SU-DHL-6 (cell line): ENCODE results near the gene ANGPTL5.

Experiments
- H2AFZ ChIP-seq: fragments of 200-600 bp; sonication (generic); 2 replicates; pipeline ENCODE4 v1.6.1; 2014; ENCODE audit warnings: low read depth, mild to moderate bottlenecking, moderate library complexity, mixed read lengths, antibody characterized with exemption, low read length; ENCODE audit not compliant: severe bottlenecking
- H3F3A ChIP-seq: fragments of 200-600 bp; shearing (Covaris generic); 2 replicates; pipeline ENCODE4 v1.6.0; 2016; ENCODE audit warnings: antibody characterized with exemption, mild to moderate bottlenecking; ENCODE audit not compliant: insufficient read depth
- H3K27ac ChIP-seq: fragments of 200-600 bp; sonication (generic); 2 replicates; pipeline ENCODE4 v1.5.1; 2016; ENCODE audit warnings: low read depth, mild to moderate bottlenecking, low read length, moderate library complexity, mixed read lengths
- H3K27me3 ChIP-seq: fragments of 200-600 bp; sonication (generic), shearing (Covaris generic); 2 replicates; pipeline ENCODE4 v1.6.0; 2014; ENCODE audit warnings: mild to moderate bottlenecking, low read length
- H3K36me3 ChIP-seq: fragments of 200-600 bp; sonication (generic); 2 replicates; pipeline ENCODE4 v1.6.1; 2014; ENCODE audit warnings: mild to moderate bottlenecking, low read length, mixed read lengths
- H3K4me2 ChIP-seq: fragments of 300-600, 200-600 bp; shearing (Covaris generic), sonication (generic); 2 replicates; pipeline ENCODE4 v1.6.0; 2014; ENCODE audit warnings: low read length, low read depth, mild to moderate bottlenecking; ENCODE audit not compliant: poor library complexity, severe bottlenecking
- H3K4me3 ChIP-seq: fragments of 200-600 bp; sonication (generic); 2 replicates; pipeline ENCODE4 v1.5.1; 2014; ENCODE audit warnings: antibody characterized with exemption, low read length, mild to moderate bottlenecking, mixed read lengths; ENCODE audit not compliant: insufficient read depth, poor library complexity, severe bottlenecking
- H3K79me2 ChIP-seq: fragments of 200-600 bp; sonication (generic); 2 replicates; pipeline ENCODE4 v1.6.1; 2014; ENCODE audit warnings: mild to moderate bottlenecking, low read length, moderate library complexity; ENCODE audit not compliant: insufficient read depth
- H3K9ac ChIP-seq: fragments of 200-600 bp; sonication (generic); 2 replicates; pipeline ENCODE4 v1.7.0; 2014; ENCODE audit warnings: mild to moderate bottlenecking, low read length
- H3K9me2 ChIP-seq: fragments of 200-600 bp; sonication (generic); replicated peaks from 2 replicates; pipeline ENCODE4 v1.6.1; 2014; ENCODE audit warnings: low read length; ENCODE audit not compliant: insufficient read depth
- H3K9me3 ChIP-seq: fragments of 200-600 bp; sonication (generic); 2 replicates; pipeline ENCODE4 v1.6.1; 2014; ENCODE audit warnings: low read length, mixed read lengths; ENCODE audit not compliant: insufficient read depth
- H4K20me1 ChIP-seq: fragments of 200-600 bp; sonication (generic); 2 replicates; pipeline ENCODE4 v1.6.1; 2014; ENCODE audit warnings: low read depth, mild to moderate bottlenecking, antibody characterized with exemption, low read length, moderate library complexity, mixed read lengths
- EZH2phosphoT487 ChIP-seq: fragments of 200-600 bp; sonication (generic), shearing (Covaris generic); conservative IDR thresholded peaks from 2 replicates; pipeline ENCODE4 v1.6.1; 2018; ENCODE audit warnings: mild to moderate bottlenecking, antibody characterized with exemption, low read length, moderate library complexity, mixed read lengths
- TF ChIP-seq, protein P1 (sequence below): fragments of 200-600 bp; sonication (generic); IDR thresholded peaks from one replicate; pipeline ENCODE4 v1.5.1; 2017; ENCODE audit warnings: antibody characterized with exemption, mild to moderate bottlenecking, low read length, moderate library complexity; ENCODE audit not compliant: insufficient read depth, poor library complexity, severe bottlenecking

Gene ANGPTL5

DNA sequence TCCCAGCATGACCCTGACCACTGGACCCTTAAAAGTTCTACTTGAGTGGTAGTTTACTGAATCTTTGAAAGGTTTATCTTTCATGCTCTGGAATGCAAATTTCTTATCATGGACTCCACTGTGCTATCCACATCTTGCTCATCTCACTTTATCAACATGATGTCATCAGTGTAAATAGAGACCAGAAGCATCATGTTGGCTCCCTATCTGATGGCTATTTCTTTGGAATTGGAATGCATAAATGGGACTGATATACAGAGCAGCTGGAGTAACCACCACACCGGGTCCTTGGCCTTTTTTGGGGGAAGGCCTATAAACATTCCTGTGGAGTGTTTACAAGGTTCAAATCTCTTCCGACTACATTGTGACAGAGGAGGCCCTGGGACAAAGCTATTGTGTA, 75.6 kb downstream of the ANGPTL5 start:
- no peak overlapping the region for H2AFZ ChIP-seq
- no peak overlapping the region for H3K9ac ChIP-seq
- H3K79me2 ChIP-seq = no peaks in the 10 kb centered on the region
- H3K9me2 ChIP-seq = no peaks in the 10 kb centered on the region
- no peaks in the 10 kb centered on the region for H3F3A ChIP-seq
- H3K27ac ChIP-seq = no peak overlapping the region
- H3K36me3 ChIP-seq = no peaks in the 10 kb centered on the region
- no peaks in the 10 kb centered on the region for H3K9me3 ChIP-seq
- no peaks in the 10 kb centered on the region for H3K27me3 ChIP-seq
- no peak for TF ChIP-seq EZH2phosphoT487
- TF ChIP-seq, protein P1, sequence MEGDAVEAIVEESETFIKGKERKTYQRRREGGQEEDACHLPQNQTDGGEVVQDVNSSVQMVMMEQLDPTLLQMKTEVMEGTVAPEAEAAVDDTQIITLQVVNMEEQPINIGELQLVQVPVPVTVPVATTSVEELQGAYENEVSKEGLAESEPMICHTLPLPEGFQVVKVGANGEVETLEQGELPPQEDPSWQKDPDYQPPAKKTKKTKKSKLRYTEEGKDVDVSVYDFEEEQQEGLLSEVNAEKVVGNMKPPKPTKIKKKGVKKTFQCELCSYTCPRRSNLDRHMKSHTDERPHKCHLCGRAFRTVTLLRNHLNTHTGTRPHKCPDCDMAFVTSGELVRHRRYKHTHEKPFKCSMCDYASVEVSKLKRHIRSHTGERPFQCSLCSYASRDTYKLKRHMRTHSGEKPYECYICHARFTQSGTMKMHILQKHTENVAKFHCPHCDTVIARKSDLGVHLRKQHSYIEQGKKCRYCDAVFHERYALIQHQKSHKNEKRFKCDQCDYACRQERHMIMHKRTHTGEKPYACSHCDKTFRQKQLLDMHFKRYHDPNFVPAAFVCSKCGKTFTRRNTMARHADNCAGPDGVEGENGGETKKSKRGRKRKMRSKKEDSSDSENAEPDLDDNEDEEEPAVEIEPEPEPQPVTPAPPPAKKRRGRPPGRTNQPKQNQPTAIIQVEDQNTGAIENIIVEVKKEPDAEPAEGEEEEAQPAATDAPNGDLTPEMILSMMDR = no peak
- no peaks in the 10 kb centered on the region for H4K20me1 ChIP-seq
- no peak overlapping the region for H3K4me3 ChIP-seq
- no peak overlapping the region for H3K4me2 ChIP-seq
